ENCODE measurements around the gene LHX4. TPM values are rescaled to one million over a fixed set of nuclear protein-coding genes. Genes with fewer than 3 reads are reported as not detected.

LHX4 gene
- total RNA-seq, 2 donors from 2014 or later = not detected

DNA sequence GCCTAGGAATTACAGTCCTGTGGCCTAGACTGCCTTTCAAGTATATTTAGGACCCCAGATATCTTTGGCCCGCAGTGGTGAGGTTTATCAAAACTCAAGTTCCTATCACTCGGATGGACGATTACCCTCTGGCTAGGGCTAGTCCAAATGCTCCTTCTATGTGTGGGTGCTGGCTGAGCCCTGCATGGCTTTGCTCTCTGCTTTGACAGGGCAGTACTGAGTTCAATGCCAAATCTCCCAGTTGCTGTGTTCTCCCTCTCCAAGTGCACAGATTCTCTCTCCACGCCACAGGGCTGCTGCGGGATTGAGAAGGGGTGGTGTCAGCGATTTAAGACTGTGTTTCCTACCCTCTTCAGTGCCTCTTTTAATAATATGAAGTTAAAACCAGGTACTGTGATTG, 97.0 kb downstream of the LHX4 start:
- Histone ChIP-seq H3K9me3 (no peaks in the 10 kb centered on the region), H3K27ac (no peak overlapping the region), H3K36me3 (replicated peaks in 1 of 2; ENCODE audit: insufficient read depth in 1 of 2, low read depth in 2 of 2) (no peaks in the 10 kb centered on the region), H3K4me1 (no peaks in the 10 kb centered on the region), H3K4me3 (no peak overlapping the region), H3K27me3 (no peaks in the 10 kb centered on the region)
- intact Hi-C loops (cut with DNase I) = no loop called here
- WGBS, 2 donors = 94 to 95% methylated on average over 6 of the region's 6 CpGs
- DNase-seq (no peak), ATAC-seq (no peak)
- TF ChIP-seq, protein P1, sequence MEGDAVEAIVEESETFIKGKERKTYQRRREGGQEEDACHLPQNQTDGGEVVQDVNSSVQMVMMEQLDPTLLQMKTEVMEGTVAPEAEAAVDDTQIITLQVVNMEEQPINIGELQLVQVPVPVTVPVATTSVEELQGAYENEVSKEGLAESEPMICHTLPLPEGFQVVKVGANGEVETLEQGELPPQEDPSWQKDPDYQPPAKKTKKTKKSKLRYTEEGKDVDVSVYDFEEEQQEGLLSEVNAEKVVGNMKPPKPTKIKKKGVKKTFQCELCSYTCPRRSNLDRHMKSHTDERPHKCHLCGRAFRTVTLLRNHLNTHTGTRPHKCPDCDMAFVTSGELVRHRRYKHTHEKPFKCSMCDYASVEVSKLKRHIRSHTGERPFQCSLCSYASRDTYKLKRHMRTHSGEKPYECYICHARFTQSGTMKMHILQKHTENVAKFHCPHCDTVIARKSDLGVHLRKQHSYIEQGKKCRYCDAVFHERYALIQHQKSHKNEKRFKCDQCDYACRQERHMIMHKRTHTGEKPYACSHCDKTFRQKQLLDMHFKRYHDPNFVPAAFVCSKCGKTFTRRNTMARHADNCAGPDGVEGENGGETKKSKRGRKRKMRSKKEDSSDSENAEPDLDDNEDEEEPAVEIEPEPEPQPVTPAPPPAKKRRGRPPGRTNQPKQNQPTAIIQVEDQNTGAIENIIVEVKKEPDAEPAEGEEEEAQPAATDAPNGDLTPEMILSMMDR (IDR thresholded peaks at IDR 0.05) = no peak
- TF ChIP-seq POLR2A (IDR thresholded peaks at IDR 0.05) = no peak

Other genes starting within 250 kb of the LHX4 start
- gene QSOX1, start 75.4 kb upstream of the LHX4 start, total RNA-seq = 100 to 1,000 TPM in 1 of 2 donors, 10 to 100 TPM in 1; 61.5 to 192 TPM

Measured in body of pancreas (tissue), 4 donors.